Colonic mucosa (tissue), 4 donors: ENCODE results near the gene SLC16A13. TPM values are rescaled to one million over a fixed set of nuclear protein-coding genes. Genes with fewer than 3 reads are reported as not detected.
A peak's percentile ranks its signal among the peaks of the same experiment; 100 is the strongest.

ENCODE experiments used
- DNase-seq: peaks from one replicate; pipeline ENCODE4 v3.0.0-alpha.2; 2020
- H3K27ac ChIP-seq: fragments of 200-600 bp; one replicate; pipeline ENCODE4 v1.8.0; 2021
- H3K27me3 ChIP-seq: fragments of 200-600 bp; one replicate; pipeline ENCODE4 v1.8.0; 2021
- H3K36me3 ChIP-seq: fragments of 200-600 bp; one replicate; pipeline ENCODE4 v1.8.0; 2021
- H3K4me1 ChIP-seq: fragments of 200-600 bp; one replicate; pipeline ENCODE4 v1.8.0; 2021; ENCODE audit warnings: mild to moderate bottlenecking
- H3K4me3 ChIP-seq: fragments of 200-600 bp; one replicate; pipeline ENCODE4 v1.8.0; 2021
- H3K9ac ChIP-seq, 2 donors: one replicate each; pipeline ENCODE4 v1.7.0; 2013; ENCODE audit warnings: control low read depth in 2 of 2, low read depth in 2 of 2, low read length in 2 of 2
- H3K9me3 ChIP-seq: fragments of 200-600 bp; one replicate; pipeline ENCODE4 v1.8.0; 2021
- CTCF ChIP-seq: fragments of 200-600 bp; IDR thresholded peaks from one replicate; pipeline ENCODE4 v1.8.0; 2022; ENCODE audit warnings: antibody characterized with exemption, mild to moderate bottlenecking
- intact Hi-C: fragments of 100-400 bp; cut with DNase I; formaldehyde crosslinking; loops from one replicate; pipeline ENCODE4 v1.14.1; 2022
- total RNA-seq, 2 donors: library from RNA; stranded (reverse); fragmentation: NEBNext Ultra II Directional in 1 of 2; extraction: Animal tissue kit (Norgen Biotek cat#: 25700) in 1 of 2; gene quantifications; one replicate each; pipeline ENCODE4 v1.2.1, GENCODE V29; 2021
- donor health status: healthy.
- donor health status: DM: no; HTN: no; CAD: no.
- donor health status: DM: no; HTN: no; CAD: no.

SLC16A13 gene
- total RNA-seq, 2 donors from 2014 or later = 11.0 to 13.9 TPM

GRCh38 chr17:6994666-6995256 is 41.1 kb upstream of the SLC16A13 start:
- Histone ChIP-seq H3K9ac (no peak overlapping the region), H3K9me3 (no peaks in the 10 kb centered on the region), H3K4me1 (peaks cover 5% of the 10 kb centered on the region), H3K4me3 (no peak overlapping the region), H3K36me3 (no peaks in the 10 kb centered on the region), H3K27ac (no peak overlapping the region), H3K27me3 (no peaks in the 10 kb centered on the region)
- DNase-seq = no peak
- no peak for TF ChIP-seq CTCF
- intact Hi-C loops = no loop called here

- peaks cover 5% of the 10 kb centered on the region for H3K4me1 ChIP-seq
- intact Hi-C loops = no loop called here
- H3K27ac ChIP-seq = no peak within 1 kb of the TSS
- H3K9me3 ChIP-seq = no peaks in the 10 kb centered on the region
- TF ChIP-seq CTCF = no peak
- no peaks in the 10 kb centered on the region for H3K27me3 ChIP-seq
- no peaks in the 10 kb centered on the region for H3K36me3 ChIP-seq
- H3K4me3 ChIP-seq = peak within 1 kb of the TSS; percentile 24
- peak; percentile 67 for DNase-seq
- no peak within 1 kb of the TSS for H3K9ac ChIP-seq
Observed at GRCh38 chr17:6995500-6996255, 40.1 kb upstream of the SLC16A13 start, which contains the start of gene ALOX12. ALOX12 (plus strand) TSS chr17:6996049; CDS start chr17:6996118, 69 bp downstream.

- TF ChIP-seq CTCF = no peak
- peak overlapping the region; percentile 24 for H3K4me3 ChIP-seq
- no peak for DNase-seq
- peaks cover 5% of the 10 kb centered on the region for H3K4me1 ChIP-seq
- no peaks in the 10 kb centered on the region for H3K36me3 ChIP-seq
- no peak overlapping the region for H3K9ac ChIP-seq
- no peaks in the 10 kb centered on the region for H3K9me3 ChIP-seq
- H3K27ac ChIP-seq = no peak overlapping the region
- intact Hi-C loops = no loop called here
- no peaks in the 10 kb centered on the region for H3K27me3 ChIP-seq
Observed at GRCh38 chr17:6996256-6997011, 39.4 kb upstream of the SLC16A13 start.

- H3K36me3 ChIP-seq = no peaks in the 10 kb centered on the region
- intact Hi-C loops = no loop called here
Observed at GRCh38 chr17:6997171-6997570, 38.6 kb upstream of the SLC16A13 start.

More at GRCh38 chr17:6997171-6997570, 38.6 kb upstream of the SLC16A13 start:
- no peak for TF ChIP-seq CTCF
- H3K4me3 ChIP-seq = no peak overlapping the region
- no peak overlapping the region for H3K9ac ChIP-seq
- no peaks in the 10 kb centered on the region for H3K9me3 ChIP-seq
- DNase-seq = no peak
- H3K27ac ChIP-seq = no peak overlapping the region
- H3K4me1 ChIP-seq = peaks cover 5% of the 10 kb centered on the region
- no peaks in the 10 kb centered on the region for H3K27me3 ChIP-seq
